ENCODE results near the gene FAM168A.
"Not testable (repeated sequence)": the region's sequence is repeated elsewhere in the genome, so short reads cannot be mapped to it uniquely, and the experiment has no call there.

Gene FAM168A

GRCh38 chr11:73591743-73592142, 6.2 kb downstream of the FAM168A start:
- Histone ChIP-seq H3K4me1 (ENCODE audit: control insufficient read depth, insufficient read depth, low read length) (peaks cover 23% of the 10 kb centered on the region), H3K9me3 (ENCODE audit: control insufficient read depth, insufficient read depth, low read length) (no peaks in the 10 kb centered on the region), H3K4me3 (ENCODE audit: low read depth, low read length) (no peak overlapping the region), H3K27ac (ENCODE audit: low read depth, low read length) (no peak overlapping the region), H3K27me3 (ENCODE audit: control insufficient read depth, insufficient read depth, low read length) (no peaks in the 10 kb centered on the region), H3K9ac (ENCODE audit: low read depth, low read length) (no peak overlapping the region), H3K36me3 (ENCODE audit: control insufficient read depth, insufficient read depth, low read length) (no peaks in the 10 kb centered on the region)

- no peak overlapping the region for H3K9ac ChIP-seq (ENCODE audit: low read depth, low read length)
- no peaks in the 10 kb centered on the region for H3K9me3 ChIP-seq (ENCODE audit: control insufficient read depth, insufficient read depth, low read length)
- peaks cover 15% of the 10 kb centered on the region for H3K4me1 ChIP-seq (ENCODE audit: control insufficient read depth, insufficient read depth, low read length)
- no peak overlapping the region for H3K27ac ChIP-seq (ENCODE audit: low read depth, low read length)
- H3K27me3 ChIP-seq (ENCODE audit: control insufficient read depth, insufficient read depth, low read length): no peaks in the 10 kb centered on the region
- no peak overlapping the region for H3K4me3 ChIP-seq (ENCODE audit: low read depth, low read length)
- no peaks in the 10 kb centered on the region for H3K36me3 ChIP-seq (ENCODE audit: control insufficient read depth, insufficient read depth, low read length)
Measured at GRCh38 chr11:73590991-73591390, 6.9 kb downstream of the FAM168A start.

- H3K27ac ChIP-seq (ENCODE audit: low read depth, low read length): no peak overlapping the region
- no peaks in the 10 kb centered on the region for H3K9me3 ChIP-seq (ENCODE audit: control insufficient read depth, insufficient read depth, low read length)
- H3K4me1 ChIP-seq (ENCODE audit: control insufficient read depth, insufficient read depth, low read length): peaks cover 6% of the 10 kb centered on the region
- H3K4me3 ChIP-seq (ENCODE audit: low read depth, low read length): no peak overlapping the region
- H3K9ac ChIP-seq (ENCODE audit: low read depth, low read length): no peak overlapping the region
- H3K36me3 ChIP-seq (ENCODE audit: control insufficient read depth, insufficient read depth, low read length): no peaks in the 10 kb centered on the region
- H3K27me3 ChIP-seq (ENCODE audit: control insufficient read depth, insufficient read depth, low read length): no peaks in the 10 kb centered on the region
Measured at GRCh38 chr11:73586791-73587190, 11.1 kb downstream of the FAM168A start.

GRCh38 chr11:73585834-73586575, 11.9 kb downstream of the FAM168A start:
- no peak overlapping the region for H3K9ac ChIP-seq (ENCODE audit: low read depth, low read length)
- no peak overlapping the region for H3K4me3 ChIP-seq (ENCODE audit: low read depth, low read length)
- no peaks in the 10 kb centered on the region for H3K27me3 ChIP-seq (ENCODE audit: control insufficient read depth, insufficient read depth, low read length)
- H3K36me3 ChIP-seq (ENCODE audit: control insufficient read depth, insufficient read depth, low read length): no peaks in the 10 kb centered on the region
- no peaks in the 10 kb centered on the region for H3K9me3 ChIP-seq (ENCODE audit: control insufficient read depth, insufficient read depth, low read length)
- peaks cover under 1% of the 10 kb centered on the region for H3K4me1 ChIP-seq (ENCODE audit: control insufficient read depth, insufficient read depth, low read length)
- H3K27ac ChIP-seq (ENCODE audit: low read depth, low read length): no peak overlapping the region

GRCh38 chr11:73584831-73585230, 13.1 kb downstream of the FAM168A start:
- no peaks in the 10 kb centered on the region for H3K36me3 ChIP-seq (ENCODE audit: control insufficient read depth, insufficient read depth, low read length)
- no peak overlapping the region for H3K4me3 ChIP-seq (ENCODE audit: low read depth, low read length)
- H3K9ac ChIP-seq (ENCODE audit: low read depth, low read length): no peak overlapping the region
- H3K4me1 ChIP-seq (ENCODE audit: control insufficient read depth, insufficient read depth, low read length): no peaks in the 10 kb centered on the region
- H3K27ac ChIP-seq (ENCODE audit: low read depth, low read length): no peak overlapping the region
- no peaks in the 10 kb centered on the region for H3K9me3 ChIP-seq (ENCODE audit: control insufficient read depth, insufficient read depth, low read length)
- H3K27me3 ChIP-seq (ENCODE audit: control insufficient read depth, insufficient read depth, low read length): no peaks in the 10 kb centered on the region

DNA sequence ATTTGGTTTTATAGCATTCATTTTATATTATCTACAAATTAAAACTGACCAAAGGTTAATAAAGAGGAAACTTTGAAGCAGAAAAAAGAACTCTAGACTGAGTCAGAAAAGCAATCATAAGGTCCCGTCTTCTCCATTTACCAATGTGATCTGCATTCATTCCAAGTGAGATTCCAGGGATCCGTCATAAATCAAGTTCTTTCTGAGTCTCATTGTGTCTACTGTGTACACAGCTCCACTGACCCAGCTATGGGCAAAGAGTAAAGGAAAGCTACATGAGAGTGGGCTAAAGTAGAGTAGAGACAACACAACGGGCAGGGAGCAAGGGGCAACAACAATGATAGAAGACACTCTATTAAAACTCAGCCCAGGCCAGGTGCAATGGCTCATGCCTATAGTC, 15.3 kb downstream of the FAM168A start:
- Histone ChIP-seq H3K4me1 (ENCODE audit: control insufficient read depth, insufficient read depth, low read length) (peaks cover 10% of the 10 kb centered on the region; the same call in 1 of the 2 replicates), H3K9me3 (ENCODE audit: control insufficient read depth, insufficient read depth, low read length) (no peaks in the 10 kb centered on the region), H3K4me3 (ENCODE audit: low read depth, low read length) (no peak overlapping the region), H3K9ac (ENCODE audit: low read depth, low read length) (no peak overlapping the region), H3K27ac (ENCODE audit: low read depth, low read length) (no peak overlapping the region), H3K36me3 (ENCODE audit: control insufficient read depth, insufficient read depth, low read length) (no peaks in the 10 kb centered on the region), H3K27me3 (ENCODE audit: control insufficient read depth, insufficient read depth, low read length) (no peaks in the 10 kb centered on the region)

DNA sequence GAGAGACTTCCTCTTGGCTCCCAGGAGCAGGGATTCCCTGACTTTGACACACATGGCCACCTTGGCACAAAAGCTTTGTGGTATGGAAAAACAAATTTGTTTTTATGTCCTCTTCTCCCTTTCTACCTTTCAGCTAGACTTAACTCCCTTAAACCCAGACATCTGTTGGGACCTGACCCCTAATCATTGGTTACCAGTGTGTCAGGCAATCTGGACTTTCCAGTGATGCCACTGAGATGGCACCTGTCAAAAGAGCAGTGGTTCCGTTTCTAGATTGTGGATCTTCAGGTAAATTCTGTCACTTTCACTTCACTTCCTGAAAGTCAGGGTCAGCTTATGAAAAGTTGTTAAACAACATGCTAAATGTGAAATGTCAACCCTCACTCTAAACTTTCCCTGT, 17.2 kb downstream of the FAM168A start:
- H3K4me3 ChIP-seq (ENCODE audit: low read depth, low read length); H3K36me3 ChIP-seq (ENCODE audit: control insufficient read depth, insufficient read depth, low read length); H3K27me3 ChIP-seq (ENCODE audit: control insufficient read depth, insufficient read depth, low read length); H3K27ac ChIP-seq (ENCODE audit: low read depth, low read length); H3K4me1 ChIP-seq (ENCODE audit: control insufficient read depth, insufficient read depth, low read length); H3K9ac ChIP-seq (ENCODE audit: low read depth, low read length); H3K9me3 ChIP-seq (ENCODE audit: control insufficient read depth, insufficient read depth, low read length): not testable (repeated sequence)

GRCh38 chr11:73579641-73580434, 18.1 kb downstream of the FAM168A start:
- Histone ChIP-seq H3K4me3 (ENCODE audit: low read depth, low read length) (no peak overlapping the region), H3K9ac (ENCODE audit: low read depth, low read length) (no peak overlapping the region), H3K27me3 (ENCODE audit: control insufficient read depth, insufficient read depth, low read length) (no peaks in the 10 kb centered on the region), H3K4me1 (ENCODE audit: control insufficient read depth, insufficient read depth, low read length) (peaks cover 10% of the 10 kb centered on the region; the same call in 1 of the 2 replicates), H3K9me3 (ENCODE audit: control insufficient read depth, insufficient read depth, low read length) (no peaks in the 10 kb centered on the region), H3K36me3 (ENCODE audit: control insufficient read depth, insufficient read depth, low read length) (no peaks in the 10 kb centered on the region), H3K27ac (ENCODE audit: low read depth, low read length) (no peak overlapping the region)

- no peak overlapping the region for H3K9ac ChIP-seq (ENCODE audit: low read depth, low read length)
- H3K4me1 ChIP-seq (ENCODE audit: control insufficient read depth, insufficient read depth, low read length): peaks cover 10% of the 10 kb centered on the region; the same call in 1 of the 2 replicates
- no peak overlapping the region for H3K27ac ChIP-seq (ENCODE audit: low read depth, low read length)
- H3K9me3 ChIP-seq (ENCODE audit: control insufficient read depth, insufficient read depth, low read length): no peaks in the 10 kb centered on the region
- H3K4me3 ChIP-seq (ENCODE audit: low read depth, low read length): no peak overlapping the region
- H3K27me3 ChIP-seq (ENCODE audit: control insufficient read depth, insufficient read depth, low read length): no peaks in the 10 kb centered on the region
- no peaks in the 10 kb centered on the region for H3K36me3 ChIP-seq (ENCODE audit: control insufficient read depth, insufficient read depth, low read length)
Measured at GRCh38 chr11:73578592-73579185, 19.2 kb downstream of the FAM168A start.

GRCh38 chr11:73577496-73577917, 20.4 kb downstream of the FAM168A start:
- Histone ChIP-seq H3K27me3 (ENCODE audit: control insufficient read depth, insufficient read depth, low read length) (no peaks in the 10 kb centered on the region), H3K4me1 (ENCODE audit: control insufficient read depth, insufficient read depth, low read length) (peaks cover 10% of the 10 kb centered on the region; the same call in 1 of the 2 replicates), H3K27ac (ENCODE audit: low read depth, low read length) (no peak overlapping the region), H3K9me3 (ENCODE audit: control insufficient read depth, insufficient read depth, low read length) (no peaks in the 10 kb centered on the region), H3K9ac (ENCODE audit: low read depth, low read length) (no peak overlapping the region), H3K4me3 (ENCODE audit: low read depth, low read length) (no peak overlapping the region), H3K36me3 (ENCODE audit: control insufficient read depth, insufficient read depth, low read length) (no peaks in the 10 kb centered on the region)

GRCh38 chr11:73576185-73576614, 21.7 kb downstream of the FAM168A start:
- no peak overlapping the region for H3K27ac ChIP-seq (ENCODE audit: low read depth, low read length)
- no peaks in the 10 kb centered on the region for H3K36me3 ChIP-seq (ENCODE audit: control insufficient read depth, insufficient read depth, low read length)
- peaks cover 10% of the 10 kb centered on the region; the same call in 1 of the 2 replicates for H3K4me1 ChIP-seq (ENCODE audit: control insufficient read depth, insufficient read depth, low read length)
- no peaks in the 10 kb centered on the region for H3K9me3 ChIP-seq (ENCODE audit: control insufficient read depth, insufficient read depth, low read length)
- no peak overlapping the region for H3K4me3 ChIP-seq (ENCODE audit: low read depth, low read length)
- no peak overlapping the region for H3K9ac ChIP-seq (ENCODE audit: low read depth, low read length)
- H3K27me3 ChIP-seq (ENCODE audit: control insufficient read depth, insufficient read depth, low read length): no peaks in the 10 kb centered on the region
